Measurements from ENCODE around the gene TCAP.

- TF ChIP-seq EZH2 (IDR thresholded peaks at IDR 0.05; ENCODE audit: insufficient read depth, poor library complexity, severe bottlenecking): no peak
- no peak for TF ChIP-seq EZH2phosphoT487 (IDR thresholded peaks at IDR 0.05; ENCODE audit: insufficient read depth, low read depth)
Observed at GRCh38 chr17:39674702-39675389, 9.7 kb downstream of the TCAP start.

Measured in GM23248 (cell line).